CD4-positive, alpha-beta T cell treated with Interleukin-4 for 4 hours (primary cell): ENCODE results near the gene PCDHGB3.
"Not testable (repeated sequence)": the region's sequence is repeated elsewhere in the genome, so short reads cannot be mapped to it uniquely, and the experiment has no call there.

Experiments used
- DNase-seq: peaks from one replicate; pipeline ENCODE4 v3.0.0-alpha.2; 2020

PCDHGB3 gene

DNA sequence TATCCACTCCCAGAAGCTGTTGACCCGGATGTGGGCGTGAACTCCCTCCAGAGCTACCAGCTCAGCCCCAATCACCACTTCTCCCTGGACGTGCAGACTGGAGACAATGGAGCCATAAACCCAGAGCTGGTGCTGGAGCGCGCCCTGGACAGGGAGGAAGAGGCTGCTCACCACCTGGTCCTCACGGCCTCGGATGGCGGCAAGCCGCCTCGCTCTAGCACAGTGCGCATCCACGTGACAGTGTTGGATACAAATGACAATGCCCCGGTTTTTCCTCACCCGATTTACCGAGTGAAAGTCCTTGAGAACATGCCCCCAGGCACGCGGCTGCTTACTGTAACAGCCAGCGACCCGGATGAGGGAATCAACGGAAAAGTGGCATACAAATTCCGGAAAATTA is 23.2 kb downstream of the PCDHGB3 start:
- DNase-seq: no peak

DNA sequence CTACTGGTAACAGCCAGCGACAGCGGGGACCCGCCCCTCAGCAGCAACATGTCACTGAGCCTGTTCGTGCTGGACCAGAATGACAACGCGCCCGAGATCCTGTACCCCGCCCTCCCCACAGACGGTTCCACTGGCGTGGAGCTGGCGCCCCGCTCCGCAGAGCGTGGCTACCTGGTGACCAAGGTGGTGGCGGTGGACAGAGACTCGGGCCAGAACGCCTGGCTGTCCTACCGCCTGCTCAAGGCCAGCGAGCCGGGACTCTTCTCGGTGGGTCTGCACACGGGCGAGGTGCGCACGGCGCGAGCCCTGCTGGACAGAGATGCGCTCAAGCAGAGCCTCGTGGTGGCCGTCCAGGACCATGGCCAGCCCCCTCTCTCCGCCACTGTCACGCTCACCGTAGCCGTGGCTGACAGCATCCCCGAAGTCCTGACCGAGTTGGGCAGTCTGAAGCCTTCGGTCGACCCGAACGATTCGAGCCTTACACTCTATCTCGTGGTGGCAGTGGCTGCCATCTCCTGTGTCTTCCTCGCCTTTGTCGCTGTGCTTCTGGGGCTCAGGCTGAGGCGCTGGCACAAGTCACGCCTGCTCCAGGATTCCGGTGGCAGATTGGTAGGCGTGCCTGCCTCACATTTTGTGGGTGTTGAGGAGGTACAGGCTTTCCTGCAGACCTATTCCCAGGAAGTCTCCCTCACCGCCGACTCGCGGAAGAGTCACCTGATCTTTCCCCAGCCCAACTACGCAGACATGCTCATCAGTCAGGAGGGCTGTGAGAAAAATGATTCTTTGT is 24.6 kb downstream of the PCDHGB3 start:
- not testable (repeated sequence) for DNase-seq

DNA sequence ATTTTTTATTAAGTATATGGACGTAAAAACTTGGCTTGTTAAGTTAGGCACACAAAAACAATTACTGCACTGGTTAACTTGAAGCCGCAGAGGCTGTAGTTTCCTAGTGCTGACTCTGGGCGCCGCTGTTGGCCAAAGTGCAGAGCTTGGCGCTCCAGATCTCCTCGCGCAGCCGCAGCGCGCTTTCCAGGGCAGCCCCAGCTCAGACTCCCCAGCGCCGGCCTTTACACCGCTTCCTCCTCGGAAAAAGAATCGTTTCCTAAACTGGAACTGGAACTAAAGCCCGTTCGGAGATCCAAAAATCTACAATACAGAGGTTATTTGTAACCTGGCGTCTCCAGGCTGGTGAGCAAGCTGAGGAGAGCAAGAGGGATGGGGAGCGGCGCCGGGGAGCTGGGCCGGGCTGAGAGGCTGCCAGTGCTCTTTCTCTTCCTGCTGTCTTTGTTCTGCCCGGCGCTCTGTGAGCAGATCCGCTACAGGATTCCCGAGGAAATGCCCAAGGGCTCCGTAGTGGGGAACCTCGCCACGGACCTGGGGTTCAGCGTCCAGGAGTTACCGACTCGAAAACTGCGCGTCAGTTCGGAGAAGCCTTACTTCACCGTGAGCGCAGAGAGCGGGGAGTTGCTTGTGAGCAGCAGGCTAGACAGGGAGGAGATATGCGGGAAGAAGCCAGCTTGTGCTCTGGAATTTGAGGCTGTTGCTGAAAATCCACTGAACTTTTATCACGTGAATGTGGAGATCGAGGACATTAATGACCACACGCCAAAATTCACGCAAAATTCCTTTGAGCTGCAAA is 27.9 kb downstream of the PCDHGB3 start, which contains the start of gene PCDHGB5:
Gene PCDHGB5, plus strand, starts transcription at position 192 of the 796 bp plus-strand sequence. Its CDS starts 181 bp downstream, at position 373.
- peak; percentile 24 for DNase-seq

DNA sequence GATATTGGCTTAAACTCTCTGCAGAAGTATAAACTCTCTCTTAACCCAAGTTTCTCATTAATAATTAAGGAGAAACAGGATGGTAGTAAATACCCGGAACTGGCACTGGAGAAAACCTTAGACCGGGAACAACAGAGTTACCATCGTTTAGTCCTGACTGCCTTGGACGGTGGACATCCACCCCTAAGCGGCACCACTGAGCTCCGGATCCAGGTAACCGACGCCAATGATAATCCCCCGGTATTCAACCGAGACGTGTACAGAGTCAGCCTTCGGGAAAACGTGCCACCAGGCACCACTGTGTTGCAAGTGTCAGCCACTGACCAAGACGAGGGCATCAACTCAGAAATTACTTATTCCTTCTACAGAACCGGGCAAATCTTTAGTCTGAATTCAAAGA is 28.6 kb downstream of the PCDHGB3 start:
- no peak for DNase-seq

DNA sequence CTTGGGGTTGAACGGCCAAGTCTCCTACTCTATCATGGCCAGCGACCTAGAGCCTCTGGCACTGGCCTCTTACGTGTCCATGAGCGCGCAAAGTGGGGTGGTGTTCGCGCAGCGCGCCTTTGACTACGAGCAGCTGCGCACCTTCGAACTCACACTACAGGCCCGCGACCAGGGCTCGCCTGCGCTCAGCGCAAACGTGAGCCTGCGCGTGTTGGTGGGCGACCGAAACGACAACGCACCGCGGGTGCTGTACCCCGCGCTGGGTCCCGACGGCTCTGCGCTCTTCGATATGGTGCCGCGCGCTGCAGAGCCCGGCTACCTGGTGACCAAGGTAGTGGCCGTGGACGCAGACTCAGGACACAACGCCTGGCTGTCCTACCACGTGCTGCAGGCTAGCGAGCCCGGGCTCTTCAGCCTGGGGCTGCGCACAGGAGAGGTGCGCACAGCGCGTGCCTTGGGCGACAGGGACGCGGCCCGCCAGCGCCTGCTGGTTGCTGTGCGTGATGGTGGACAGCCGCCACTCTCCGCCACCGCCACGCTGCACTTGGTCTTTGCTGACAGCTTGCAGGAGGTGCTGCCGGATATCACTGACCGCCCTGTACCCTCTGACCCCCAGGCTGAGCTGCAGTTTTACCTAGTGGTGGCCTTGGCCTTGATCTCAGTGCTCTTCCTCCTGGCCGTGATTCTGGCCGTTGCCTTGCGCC is 29.7 kb downstream of the PCDHGB3 start:
- no peak for DNase-seq

DNA sequence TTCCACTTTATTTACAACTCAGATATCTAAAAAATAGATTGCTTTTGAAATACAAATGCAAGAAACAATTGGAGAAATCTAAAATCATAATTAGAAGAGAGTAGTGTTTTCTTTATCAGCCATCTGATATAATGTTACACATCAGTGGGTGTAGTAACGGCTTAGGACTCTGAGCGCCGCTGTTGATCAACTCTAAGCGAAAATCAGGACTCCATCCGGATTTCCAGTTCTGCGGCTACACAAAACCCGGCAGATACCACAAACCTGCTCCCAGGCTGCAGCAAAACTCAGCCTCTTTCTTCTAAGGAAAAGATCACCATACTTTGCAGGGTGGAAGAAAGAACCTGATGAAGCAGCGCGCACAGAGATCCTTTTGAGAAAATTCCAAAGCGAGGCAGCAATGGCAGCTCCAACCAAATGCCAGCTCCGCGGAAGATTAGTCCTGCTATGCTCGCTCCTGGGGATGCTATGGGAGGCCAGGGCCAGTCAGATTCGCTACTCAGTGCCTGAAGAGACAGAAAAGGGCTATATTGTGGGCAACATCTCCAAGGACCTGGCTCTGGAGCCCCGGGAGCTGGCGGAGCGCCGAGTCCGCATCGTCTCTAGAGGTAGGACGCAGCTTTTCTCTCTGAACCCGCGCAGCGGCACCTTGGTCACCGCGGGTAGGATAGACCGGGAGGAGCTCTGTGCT is 32.7 kb downstream of the PCDHGB3 start, which contains the start of gene PCDHGA9:
Gene PCDHGA9, plus strand, starts transcription at position 226 of the 691 bp plus-strand sequence. Its CDS starts 175 bp downstream, at position 401.
- no peak for DNase-seq

DNA sequence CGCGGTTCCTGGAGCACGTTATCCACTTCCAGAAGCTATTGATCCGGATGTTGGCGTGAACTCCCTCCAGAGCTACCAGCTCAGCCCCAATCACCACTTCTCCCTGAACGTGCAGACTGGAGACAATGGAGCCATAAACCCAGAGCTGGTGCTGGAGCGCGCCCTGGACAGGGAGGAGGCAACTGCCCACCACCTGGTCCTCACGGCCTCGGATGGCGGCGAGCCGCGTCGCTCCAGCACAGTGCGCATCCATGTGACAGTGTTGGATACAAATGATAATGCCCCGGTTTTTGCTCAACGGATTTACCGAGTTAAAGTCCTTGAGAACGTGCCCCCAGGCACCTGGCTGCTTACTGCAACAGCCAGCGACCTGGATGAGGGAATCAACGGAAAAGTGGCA is 33.3 kb downstream of the PCDHGB3 start:
- DNase-seq: no peak

DNA sequence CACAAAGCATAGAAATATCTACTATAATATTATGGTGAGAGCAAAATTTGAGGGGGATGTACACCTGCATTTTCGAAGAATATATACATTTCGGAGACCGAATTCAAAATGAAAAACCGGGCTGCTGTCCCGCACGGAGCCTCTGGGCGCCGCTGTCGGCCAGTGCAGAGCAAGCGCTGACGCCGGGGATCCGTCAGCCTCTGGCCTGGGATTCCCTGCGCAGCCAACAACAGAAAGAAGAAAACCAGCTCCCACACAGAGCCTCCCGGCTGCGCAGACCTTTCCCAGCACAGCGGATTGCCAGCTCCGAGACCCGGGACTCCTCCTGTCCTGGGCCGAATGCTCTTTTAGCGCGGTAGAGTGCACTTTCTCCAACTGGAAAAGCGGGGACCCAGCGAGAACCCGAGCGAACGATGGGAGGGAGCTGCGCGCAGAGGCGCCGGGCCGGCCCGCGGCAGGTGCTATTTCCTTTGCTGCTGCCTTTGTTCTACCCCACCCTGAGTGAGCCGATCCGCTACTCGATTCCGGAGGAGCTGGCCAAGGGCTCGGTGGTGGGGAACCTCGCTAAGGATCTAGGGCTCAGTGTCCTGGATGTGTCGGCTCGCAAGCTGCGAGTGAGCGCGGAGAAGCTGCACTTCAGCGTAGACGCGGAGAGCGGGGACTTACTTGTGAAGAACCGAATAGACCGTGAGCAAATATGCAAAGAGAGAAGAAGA is 37.9 kb downstream of the PCDHGB3 start, which contains the start of gene PCDHGB6:
Gene PCDHGB6, plus strand, starts transcription at position 232 of the 716 bp plus-strand sequence. Its CDS starts 182 bp downstream, at position 414.
- DNase-seq: peak; percentile 29

DNA sequence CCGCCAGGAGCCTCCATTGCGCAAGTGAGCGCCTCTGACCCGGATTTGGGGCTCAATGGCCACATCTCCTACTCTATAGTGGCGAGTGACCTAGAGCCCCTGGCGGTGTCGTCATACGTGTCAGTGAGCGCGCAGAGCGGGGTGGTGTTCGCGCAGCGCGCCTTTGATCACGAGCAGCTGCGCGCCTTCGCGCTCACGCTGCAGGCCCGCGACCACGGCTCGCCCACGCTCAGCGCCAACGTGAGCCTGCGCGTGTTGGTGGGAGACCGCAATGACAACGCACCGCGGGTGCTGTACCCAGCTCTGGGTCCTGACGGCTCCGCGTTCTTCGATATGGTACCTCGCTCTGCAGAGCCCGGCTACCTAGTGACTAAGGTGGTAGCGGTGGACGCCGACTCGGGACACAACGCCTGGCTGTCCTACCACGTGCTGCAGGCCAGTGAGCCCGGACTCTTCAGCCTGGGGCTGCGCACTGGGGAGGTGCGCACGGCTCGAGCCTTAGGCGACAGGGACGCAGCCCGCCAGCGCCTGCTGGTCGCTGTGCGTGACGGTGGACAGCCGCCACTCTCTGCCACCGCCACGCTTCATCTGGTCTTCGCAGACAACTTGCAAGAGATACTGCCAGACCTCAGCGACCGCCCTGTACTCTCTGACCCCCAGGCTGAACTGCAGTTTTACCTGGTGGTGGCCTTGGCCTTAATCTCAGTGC is 39.7 kb downstream of the PCDHGB3 start:
- no peak for DNase-seq

DNA sequence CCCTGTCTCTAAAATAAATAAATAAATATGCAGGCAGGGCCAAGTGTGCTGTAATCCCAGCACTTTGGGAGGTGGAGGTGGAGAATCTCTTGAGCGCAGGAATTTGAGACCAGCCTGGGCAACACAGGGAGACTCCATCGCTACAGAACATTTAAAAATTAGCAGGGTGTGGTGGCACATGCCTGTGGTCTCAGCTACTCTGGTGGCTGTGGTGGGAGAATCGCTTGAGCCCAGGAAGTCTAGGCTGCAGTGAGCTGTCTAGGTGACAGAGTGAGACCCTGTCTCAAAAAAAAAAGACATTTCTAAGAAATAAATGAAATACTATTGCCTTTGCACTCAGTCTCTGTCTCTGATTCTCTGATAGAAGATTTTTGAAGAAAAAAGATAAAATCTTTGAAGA is 41.5 kb downstream of the PCDHGB3 start:
- no peak for DNase-seq

DNA sequence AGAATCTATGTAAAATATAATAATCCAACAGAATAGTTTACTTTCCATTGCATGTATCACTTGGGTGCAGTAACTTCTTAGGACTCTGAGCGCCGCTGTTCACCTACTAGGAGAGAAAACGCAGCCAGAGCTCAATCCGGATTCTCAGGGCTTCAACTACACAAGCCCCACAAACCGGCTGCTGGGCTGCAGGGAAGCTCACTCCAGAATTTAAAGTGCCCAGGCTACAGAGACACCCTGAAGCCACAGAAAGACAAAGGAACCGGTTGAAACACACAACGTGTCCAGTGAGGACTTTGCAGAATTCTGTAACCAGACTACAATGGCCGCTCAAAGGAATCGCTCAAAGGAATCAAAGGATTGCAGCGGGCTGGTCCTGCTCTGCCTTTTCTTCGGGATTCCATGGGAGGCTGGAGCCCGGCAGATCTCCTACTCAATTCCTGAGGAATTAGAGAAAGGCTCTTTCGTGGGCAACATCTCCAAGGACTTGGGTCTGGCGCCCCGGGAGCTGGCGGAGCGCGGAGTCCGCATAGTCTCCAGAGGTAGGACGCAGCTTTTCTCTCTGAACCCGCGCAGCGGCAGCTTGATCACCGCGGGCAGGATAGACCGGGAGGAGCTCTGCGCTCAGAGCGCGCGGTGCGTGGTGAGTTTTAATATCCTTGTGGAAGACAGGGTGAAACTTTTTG is 43.0 kb downstream of the PCDHGB3 start, which contains the start of gene PCDHGA10:
Gene PCDHGA10, plus strand, starts transcription at position 134 of the 686 bp plus-strand sequence. Its CDS starts 189 bp downstream, at position 323.
- DNase-seq: peak; percentile 58

DNA sequence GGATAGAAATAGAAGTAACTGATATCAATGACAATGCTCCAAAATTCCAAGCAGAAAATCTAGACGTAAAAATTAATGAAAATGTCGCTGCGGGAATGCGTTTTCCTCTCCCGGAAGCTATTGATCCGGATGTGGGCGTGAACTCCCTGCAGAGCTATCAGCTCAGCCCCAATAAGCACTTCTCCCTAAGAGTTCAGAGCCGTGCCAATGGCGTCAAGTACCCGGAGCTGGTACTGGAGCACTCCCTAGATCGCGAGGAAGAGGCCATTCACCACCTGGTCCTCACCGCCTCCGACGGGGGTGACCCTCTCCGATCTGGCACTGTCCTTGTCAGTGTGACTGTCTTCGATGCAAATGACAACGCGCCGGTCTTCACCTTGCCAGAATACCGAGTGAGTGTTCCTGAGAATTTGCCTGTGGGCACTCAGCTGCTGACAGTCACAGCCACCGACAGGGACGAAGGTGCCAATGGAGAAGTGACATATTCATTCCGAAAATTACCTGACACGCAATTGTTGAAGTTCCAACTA is 43.6 kb downstream of the PCDHGB3 start:
- no peak for DNase-seq

DNA sequence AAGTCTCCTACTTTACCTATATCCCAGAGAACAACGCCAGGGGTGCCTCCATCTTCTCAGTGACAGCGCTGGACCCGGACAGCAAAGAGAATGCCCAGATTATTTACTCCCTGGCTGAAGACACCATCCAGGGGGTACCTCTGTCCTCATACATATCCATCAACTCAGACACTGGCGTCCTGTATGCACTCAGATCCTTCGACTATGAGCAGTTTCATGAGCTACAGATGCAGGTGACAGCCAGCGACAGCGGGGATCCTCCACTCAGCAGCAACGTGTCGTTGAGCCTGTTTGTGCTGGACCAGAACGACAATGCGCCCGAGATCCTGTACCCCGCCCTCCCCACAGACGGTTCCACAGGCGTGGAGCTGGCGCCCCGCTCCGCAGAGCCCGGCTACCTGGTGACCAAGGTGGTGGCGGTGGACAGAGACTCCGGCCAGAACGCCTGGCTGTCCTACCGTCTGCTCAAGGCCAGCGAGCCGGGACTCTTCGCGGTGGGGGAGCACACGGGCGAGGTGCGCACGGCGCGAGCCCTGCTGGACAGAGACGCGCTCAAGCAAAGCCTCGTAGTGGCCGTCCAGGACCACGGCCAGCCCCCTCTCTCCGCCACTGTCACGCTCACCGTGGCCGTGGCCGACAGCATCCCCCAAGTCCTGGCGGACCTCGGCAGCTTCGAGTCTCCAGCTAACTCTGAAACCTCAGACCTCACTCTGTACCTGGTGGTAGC is 44.7 kb downstream of the PCDHGB3 start:
- not testable (repeated sequence) for DNase-seq

DNA sequence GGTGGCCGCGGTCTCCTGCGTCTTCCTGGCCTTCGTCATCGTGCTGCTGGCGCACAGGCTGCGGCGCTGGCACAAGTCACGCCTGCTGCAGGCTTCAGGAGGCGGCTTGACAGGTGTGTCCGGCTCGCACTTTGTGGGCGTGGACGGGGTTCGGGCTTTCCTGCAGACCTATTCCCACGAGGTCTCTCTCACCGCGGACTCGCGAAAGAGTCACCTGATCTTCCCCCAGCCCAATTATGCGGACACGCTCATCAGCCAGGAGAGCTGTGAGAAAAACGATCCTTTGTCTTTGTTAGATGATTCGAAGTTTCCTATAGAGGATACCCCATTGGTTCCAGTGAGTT is 45.2 kb downstream of the PCDHGB3 start:
- DNase-seq: not testable (repeated sequence)

DNA sequence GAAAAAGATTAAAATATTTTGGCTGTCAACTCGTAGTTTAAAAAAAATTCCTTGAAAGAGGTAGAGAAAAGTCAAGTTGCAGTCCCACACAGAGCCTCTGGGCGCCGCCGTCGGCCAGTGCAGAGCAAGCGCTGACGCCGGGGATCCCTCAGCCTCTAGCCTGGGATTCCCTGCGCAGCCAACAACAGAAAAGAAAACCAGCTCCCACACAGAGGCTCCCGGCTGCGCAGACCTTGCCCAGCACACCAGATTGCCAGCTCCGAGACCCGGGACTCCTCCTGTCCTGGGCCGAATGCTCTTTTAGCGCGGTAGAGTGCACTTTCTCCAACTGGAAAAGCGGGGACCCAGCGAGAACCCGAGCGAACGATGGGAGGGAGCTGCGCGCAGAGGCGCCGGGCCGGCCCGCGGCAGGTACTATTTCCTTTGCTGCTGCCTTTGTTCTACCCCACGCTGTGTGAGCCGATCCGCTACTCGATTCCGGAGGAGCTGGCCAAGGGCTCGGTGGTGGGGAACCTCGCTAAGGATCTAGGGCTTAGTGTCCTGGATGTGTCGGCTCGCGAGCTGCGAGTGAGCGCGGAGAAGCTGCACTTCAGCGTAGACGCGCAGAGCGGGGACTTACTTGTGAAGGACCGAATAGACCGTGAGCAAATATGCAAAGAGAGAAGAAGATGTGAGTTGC is 47.6 kb downstream of the PCDHGB3 start, which contains the start of gene PCDHGB7:
Gene PCDHGB7, plus strand, starts transcription at position 184 of the 679 bp plus-strand sequence. Its CDS starts 183 bp downstream, at position 367.
- peak; percentile 36 for DNase-seq

DNA sequence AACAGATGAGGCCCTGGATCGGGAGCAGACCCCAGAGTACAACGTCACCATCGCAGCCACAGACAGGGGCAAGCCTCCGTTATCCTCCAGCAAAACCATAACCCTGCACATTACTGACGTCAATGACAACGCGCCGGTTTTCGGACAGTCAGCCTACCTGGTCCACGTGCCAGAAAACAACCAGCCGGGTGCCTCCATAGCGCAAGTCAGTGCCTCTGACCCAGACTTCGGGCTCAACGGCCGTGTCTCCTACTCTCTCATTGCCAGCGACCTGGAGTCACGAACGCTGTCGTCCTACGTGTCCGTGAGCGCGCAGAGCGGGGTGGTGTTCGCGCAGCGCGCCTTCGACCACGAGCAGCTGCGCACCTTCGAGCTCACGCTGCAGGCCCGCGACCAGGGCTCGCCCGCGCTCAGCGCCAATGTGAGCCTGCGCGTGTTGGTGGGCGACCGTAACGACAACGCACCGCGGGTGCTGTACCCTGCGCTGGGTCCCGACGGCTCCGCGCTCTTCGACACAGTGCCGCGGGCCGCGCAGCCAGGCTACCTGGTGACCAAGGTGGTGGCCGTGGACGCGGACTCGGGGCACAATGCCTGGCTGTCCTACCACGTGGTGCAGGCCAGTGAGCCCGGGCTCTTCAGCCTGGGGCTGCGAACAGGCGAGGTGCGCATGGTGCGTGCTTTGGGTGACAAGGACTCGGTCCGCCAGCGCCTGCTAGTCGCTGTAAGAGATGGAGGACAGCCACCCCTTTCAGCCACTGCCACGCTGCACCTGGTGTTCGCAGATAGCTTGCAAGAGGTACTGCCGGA is 49.2 kb downstream of the PCDHGB3 start:
- no peak for DNase-seq

DNA sequence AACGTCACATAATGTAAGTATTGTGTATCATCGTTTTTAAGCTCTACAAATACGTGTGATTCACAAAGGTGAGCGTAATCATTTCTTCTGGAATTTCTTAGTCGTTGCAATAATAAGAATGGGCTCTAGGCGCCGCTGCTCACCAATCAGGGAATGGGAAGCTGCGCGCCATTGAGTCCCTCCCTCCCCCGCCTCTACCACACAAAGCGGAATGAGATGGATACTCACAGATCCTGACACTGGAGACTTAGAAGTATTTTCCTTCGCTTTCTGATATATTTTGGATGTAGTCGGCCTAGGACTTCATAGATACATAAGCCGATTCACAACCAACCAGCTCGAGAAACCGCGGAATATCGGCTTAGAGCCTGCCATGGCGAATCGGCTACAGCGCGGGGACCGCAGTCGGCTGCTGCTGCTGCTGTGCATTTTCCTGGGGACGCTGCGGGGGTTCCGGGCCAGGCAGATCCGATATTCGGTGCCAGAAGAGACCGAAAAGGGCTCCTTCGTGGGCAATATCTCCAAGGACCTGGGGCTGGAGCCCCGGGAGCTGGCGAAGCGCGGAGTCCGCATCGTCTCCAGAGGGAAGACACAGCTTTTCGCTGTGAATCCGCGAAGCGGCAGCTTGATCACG is 50.9 kb downstream of the PCDHGB3 start, which contains the start of gene PCDHGA11:
Gene PCDHGA11, plus strand, starts transcription at position 197 of the 634 bp plus-strand sequence. Its CDS starts 177 bp downstream, at position 374.
- DNase-seq: peak; percentile 44
